Fibroblast of lung (primary cell): ENCODE results near the gene SSUH2.

Source experiments
- EZH2 ChIP-seq: IDR thresholded peaks from 2 replicates; pipeline ENCODE4 v1.5.1; 2012; ENCODE audit warnings: low read length, control low read depth, mild to moderate bottlenecking; ENCODE audit errors: missing control alignments
- TF ChIP-seq, protein P1 (sequence below), 2 donors: IDR thresholded peaks in 1 of 2; conservative IDR thresholded peaks in 1 of 2; 1 replicate in 1 of 2; 2 replicates in 1 of 2; pipeline ENCODE4 v1.5.1; 2011 to 2012; ENCODE audit warnings: low read length in 2 of 2, control low read depth in 1 of 2, inconsistent platforms in 1 of 2, low read depth in 1 of 2, mild to moderate bottlenecking in 1 of 2

DNA sequence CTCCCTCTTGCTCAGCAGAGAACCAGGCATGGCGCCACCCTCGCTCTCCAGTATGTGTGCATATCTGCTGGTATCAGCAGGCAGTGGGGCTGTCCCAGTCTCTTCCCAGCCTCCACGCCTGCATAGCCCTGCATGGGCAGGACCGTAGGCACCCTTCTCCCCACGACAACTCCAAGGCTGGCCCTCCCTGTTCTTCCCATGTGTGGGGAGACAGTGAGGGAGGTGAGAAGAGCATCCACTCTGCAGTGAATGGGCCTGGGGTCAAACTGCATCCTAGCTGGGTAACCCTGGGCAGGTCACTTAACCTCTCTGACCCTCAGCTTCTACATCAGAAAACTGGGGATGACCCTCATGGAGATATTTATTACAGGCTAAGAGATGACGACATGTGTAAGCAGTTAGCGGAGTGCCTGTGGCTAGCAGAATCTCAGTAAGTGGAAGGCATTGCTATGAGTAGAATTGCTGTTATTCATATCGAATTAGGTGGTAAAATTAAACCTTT, 13.3 kb upstream of the SSUH2 start:
- TF ChIP-seq, protein P1, sequence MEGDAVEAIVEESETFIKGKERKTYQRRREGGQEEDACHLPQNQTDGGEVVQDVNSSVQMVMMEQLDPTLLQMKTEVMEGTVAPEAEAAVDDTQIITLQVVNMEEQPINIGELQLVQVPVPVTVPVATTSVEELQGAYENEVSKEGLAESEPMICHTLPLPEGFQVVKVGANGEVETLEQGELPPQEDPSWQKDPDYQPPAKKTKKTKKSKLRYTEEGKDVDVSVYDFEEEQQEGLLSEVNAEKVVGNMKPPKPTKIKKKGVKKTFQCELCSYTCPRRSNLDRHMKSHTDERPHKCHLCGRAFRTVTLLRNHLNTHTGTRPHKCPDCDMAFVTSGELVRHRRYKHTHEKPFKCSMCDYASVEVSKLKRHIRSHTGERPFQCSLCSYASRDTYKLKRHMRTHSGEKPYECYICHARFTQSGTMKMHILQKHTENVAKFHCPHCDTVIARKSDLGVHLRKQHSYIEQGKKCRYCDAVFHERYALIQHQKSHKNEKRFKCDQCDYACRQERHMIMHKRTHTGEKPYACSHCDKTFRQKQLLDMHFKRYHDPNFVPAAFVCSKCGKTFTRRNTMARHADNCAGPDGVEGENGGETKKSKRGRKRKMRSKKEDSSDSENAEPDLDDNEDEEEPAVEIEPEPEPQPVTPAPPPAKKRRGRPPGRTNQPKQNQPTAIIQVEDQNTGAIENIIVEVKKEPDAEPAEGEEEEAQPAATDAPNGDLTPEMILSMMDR (conservative IDR thresholded peaks at IDR 0.05 in 1 of 2, IDR thresholded peaks at IDR 0.05 in 1 of 2; ENCODE audit: low read depth in 1 of 2, low read length in 2 of 2): no peak
- no peak for TF ChIP-seq EZH2
